HUES64 (cell line): ENCODE measurements around the gene RPL13A.

Experiments
- H3K27ac ChIP-seq: 2 replicates; pipeline ENCODE4 v1.7.0; 2013; ENCODE audit warnings: low read depth, low read length, inconsistent platforms
- H3K27me3 ChIP-seq: 2 replicates; pipeline ENCODE4 v1.6.1; 2013; ENCODE audit warnings: mild to moderate bottlenecking, low read length; ENCODE audit not compliant: insufficient read depth
- H3K36me3 ChIP-seq: 2 replicates; pipeline ENCODE4 v1.6.1; 2013; ENCODE audit warnings: mild to moderate bottlenecking, low read length; ENCODE audit not compliant: insufficient read depth
- H3K4me1 ChIP-seq: 2 replicates; pipeline ENCODE4 v1.6.1; 2013; ENCODE audit warnings: mild to moderate bottlenecking, low read length, moderate library complexity; ENCODE audit not compliant: insufficient read depth
- H3K4me3 ChIP-seq: 2 replicates; pipeline ENCODE4 v1.5.1; 2013; ENCODE audit warnings: mild to moderate bottlenecking, low read length, moderate library complexity
- H3K9ac ChIP-seq: 2 replicates; pipeline ENCODE4 v1.6.1; 2013; ENCODE audit warnings: mild to moderate bottlenecking, low read depth, low read length
- H3K9me3 ChIP-seq: 2 replicates; pipeline ENCODE4 v1.6.1; 2013; ENCODE audit warnings: low read depth, low read length; ENCODE audit not compliant: insufficient read depth
- WGBS: fragments of 150-250, 120-280 bp; methylation state at CpG from one replicate; pipeline ENCODE4 v1.1.7; 2013; ENCODE audit warnings: missing lambda C conversion rate; 5-methylcytosine and 5-hydroxymethylcytosine counted together

The RPL13A gene

DNA sequence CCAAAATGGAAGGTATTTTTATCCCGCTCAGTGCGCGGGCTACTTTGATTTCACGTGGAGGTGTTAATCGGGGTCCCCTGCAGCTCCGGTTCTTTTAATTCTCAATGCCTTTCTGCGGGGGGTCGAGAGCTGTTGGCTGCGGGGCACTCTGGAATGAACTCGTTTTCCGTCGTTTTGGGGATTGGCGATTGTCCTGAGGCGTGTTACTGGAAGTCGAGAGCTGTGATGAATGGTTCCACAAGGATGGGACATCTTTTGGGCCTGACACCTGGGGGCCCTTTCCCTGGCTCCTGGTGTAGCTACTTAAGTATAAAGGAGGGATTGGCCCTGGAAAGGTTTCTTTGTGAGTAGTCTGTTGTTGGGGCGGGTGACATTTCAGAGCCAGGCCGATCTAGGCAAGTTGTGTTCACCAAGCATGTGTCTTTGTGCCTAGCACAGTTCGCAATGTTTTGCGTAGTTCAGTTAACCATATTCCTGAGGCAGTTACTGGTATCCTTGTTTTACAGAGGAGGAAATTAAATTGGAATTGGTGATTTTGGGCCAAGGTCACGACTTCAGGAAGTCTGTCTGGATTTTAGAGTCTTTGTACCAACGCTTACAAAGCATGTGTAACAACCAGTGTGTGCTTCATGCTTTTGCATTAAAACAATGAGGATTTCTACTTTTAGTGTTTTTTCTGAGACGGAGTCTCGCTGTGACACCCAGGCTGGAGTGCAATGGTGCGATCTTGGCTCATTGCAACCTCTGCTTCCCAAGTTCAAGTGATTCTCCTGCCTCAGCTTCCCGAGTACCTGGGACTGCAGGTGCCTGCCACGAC, 846 bp downstream of the RPL13A start:
- Histone ChIP-seq H3K4me3 (peak overlapping the region; percentile 94), H3K4me1 (peaks cover 7% of the 10 kb centered on the region), H3K27ac (peak overlapping the region; percentile 96), H3K36me3 (peaks cover 51% of the 10 kb centered on the region), H3K9ac (peak overlapping the region; percentile 100), H3K9me3 (no peaks in the 10 kb centered on the region), H3K27me3 (no peaks in the 10 kb centered on the region)
- 2% methylated on average over 26 of the region's 26 CpGs for WGBS

- H3K9me3 ChIP-seq: no peaks in the 10 kb centered on the region
- H3K36me3 ChIP-seq: peaks cover 51% of the 10 kb centered on the region
- peak overlapping the region; percentile 100 for H3K9ac ChIP-seq
- peak overlapping the region; percentile 94 for H3K4me3 ChIP-seq
- H3K27me3 ChIP-seq: no peaks in the 10 kb centered on the region
- peak overlapping the region; percentile 96 for H3K27ac ChIP-seq
- H3K4me1 ChIP-seq: peaks cover 7% of the 10 kb centered on the region
- WGBS: 25% methylated on average over 14 of the region's 15 CpGs
These were observed 1.6 kb downstream of the RPL13A start for GRCh38 chr19:49488863-49489537.

GRCh38 chr19:49489601-49490167, 2.3 kb downstream of the RPL13A start:
- H3K4me1 ChIP-seq: peaks cover 7% of the 10 kb centered on the region
- H3K9ac ChIP-seq: peak overlapping the region; percentile 100
- peak overlapping the region; percentile 94 for H3K4me3 ChIP-seq

GRCh38 chr19:49490287-49491029, 3.0 kb downstream of the RPL13A start:
- Histone ChIP-seq H3K27me3 (no peaks in the 10 kb centered on the region), H3K36me3 (peaks cover 51% of the 10 kb centered on the region), H3K4me1 (peaks cover 7% of the 10 kb centered on the region), H3K4me3 (peak overlapping the region; percentile 94; the same call in 1 of the 2 replicates), H3K27ac (peak overlapping the region; percentile 96), H3K9me3 (no peaks in the 10 kb centered on the region), H3K9ac (peak overlapping the region; percentile 100)
- WGBS: 95% methylated on average over 27 of the region's 27 CpGs

More at GRCh38 chr19:49489601-49490167, 2.3 kb downstream of the RPL13A start:
- Histone ChIP-seq H3K36me3 (peaks cover 51% of the 10 kb centered on the region), H3K27ac (peak overlapping the region; percentile 96), H3K9me3 (no peaks in the 10 kb centered on the region), H3K27me3 (no peaks in the 10 kb centered on the region)
- WGBS: 83% methylated on average over 15 of the region's 15 CpGs

DNA sequence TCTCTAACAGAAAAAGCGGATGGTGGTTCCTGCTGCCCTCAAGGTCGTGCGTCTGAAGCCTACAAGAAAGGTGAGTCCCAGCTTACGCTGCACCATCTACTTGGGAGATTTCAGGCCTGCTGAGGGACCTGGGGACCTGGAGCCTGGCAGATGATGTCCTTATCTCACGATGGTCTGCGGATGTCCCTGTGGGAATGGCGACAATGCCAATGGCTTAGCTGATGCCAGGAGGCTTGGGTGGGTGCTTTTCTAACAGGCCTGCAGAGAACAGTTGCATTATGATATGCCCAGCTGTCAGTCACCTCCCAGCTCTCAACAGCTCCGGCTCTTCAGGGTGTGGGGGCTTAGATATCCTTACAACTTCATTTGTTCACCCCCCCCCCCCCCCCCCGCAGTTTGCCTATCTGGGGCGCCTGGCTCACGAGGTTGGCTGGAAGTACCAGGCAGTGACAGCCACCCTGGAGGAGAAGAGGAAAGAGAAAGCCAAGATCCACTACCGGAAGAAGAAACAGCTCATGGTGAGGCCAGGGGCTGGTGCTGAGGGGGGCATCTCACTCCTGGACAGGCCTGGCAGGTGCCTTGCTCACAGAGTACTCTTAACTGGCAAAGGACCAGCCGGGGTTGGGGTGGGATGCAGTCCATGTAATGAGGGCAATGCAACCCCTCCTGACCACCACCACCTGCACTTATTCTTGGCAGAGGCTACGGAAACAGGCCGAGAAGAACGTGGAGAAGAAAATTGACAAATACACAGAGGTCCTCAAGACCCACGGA, 3.8 kb downstream of the RPL13A start:
- Histone ChIP-seq H3K9ac (peak overlapping the region; percentile 100), H3K9me3 (no peaks in the 10 kb centered on the region), H3K27me3 (no peaks in the 10 kb centered on the region), H3K36me3 (peaks cover 51% of the 10 kb centered on the region), H3K4me3 (no peak overlapping the region), H3K4me1 (peaks cover 7% of the 10 kb centered on the region), H3K27ac (peak overlapping the region; percentile 96)
- 94% methylated on average over 15 of the region's 17 CpGs for WGBS

GRCh38 chr19:49491804-49492572, 4.6 kb downstream of the RPL13A start:
- Histone ChIP-seq H3K27ac (peak overlapping the region; percentile 0; the same call in 1 of the 2 replicates), H3K4me3 (no peak overlapping the region), H3K9me3 (no peaks in the 10 kb centered on the region), H3K36me3 (peaks cover 53% of the 10 kb centered on the region), H3K9ac (no peak overlapping the region), H3K4me1 (peaks cover 7% of the 10 kb centered on the region), H3K27me3 (no peaks in the 10 kb centered on the region)
- 94% methylated on average over 7 of the region's 7 CpGs for WGBS

GRCh38 chr19:49492573-49493405, 5.4 kb downstream of the RPL13A start:
- Histone ChIP-seq H3K9me3 (no peaks in the 10 kb centered on the region), H3K27me3 (no peaks in the 10 kb centered on the region), H3K4me1 (peaks cover 14% of the 10 kb centered on the region), H3K4me3 (no peak overlapping the region), H3K9ac (no peak overlapping the region; the same call in 1 of the 2 replicates), H3K36me3 (peaks cover 61% of the 10 kb centered on the region), H3K27ac (peak overlapping the region; percentile 0; the same call in 1 of the 2 replicates)
- WGBS: 85% methylated on average over 12 of the region's 12 CpGs

DNA sequence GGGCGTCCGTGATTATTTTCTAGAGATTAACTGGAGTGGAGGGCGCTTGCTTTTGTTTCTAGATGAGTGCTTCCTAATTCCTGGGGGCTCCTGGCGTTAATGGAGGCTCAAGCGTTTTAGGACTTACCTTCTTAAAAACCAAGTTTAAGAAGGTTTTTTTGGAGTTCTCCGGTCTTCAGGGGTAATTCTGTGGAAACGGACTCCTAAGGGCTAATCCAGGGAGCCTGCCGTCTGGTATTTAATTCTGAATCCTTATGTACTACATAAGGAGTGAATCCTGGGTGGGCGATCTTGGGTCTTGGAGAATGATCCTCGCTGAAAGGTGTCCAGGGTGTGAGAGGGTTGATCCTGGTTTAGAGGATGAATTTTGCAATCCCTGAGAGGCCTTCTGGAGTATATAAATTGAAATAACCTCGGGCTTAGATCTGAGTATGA, 9.2 kb downstream of the RPL13A start:
- Histone ChIP-seq H3K9me3 (no peaks in the 10 kb centered on the region), H3K36me3 (peaks cover 48% of the 10 kb centered on the region), H3K4me1 (peaks cover 20% of the 10 kb centered on the region), H3K4me3 (peak overlapping the region; percentile 98), H3K27ac (peak overlapping the region; percentile 94), H3K27me3 (no peaks in the 10 kb centered on the region), H3K9ac (peak overlapping the region; percentile 100)
- 0% methylated on average over 11 of the region's 11 CpGs for WGBS

DNA sequence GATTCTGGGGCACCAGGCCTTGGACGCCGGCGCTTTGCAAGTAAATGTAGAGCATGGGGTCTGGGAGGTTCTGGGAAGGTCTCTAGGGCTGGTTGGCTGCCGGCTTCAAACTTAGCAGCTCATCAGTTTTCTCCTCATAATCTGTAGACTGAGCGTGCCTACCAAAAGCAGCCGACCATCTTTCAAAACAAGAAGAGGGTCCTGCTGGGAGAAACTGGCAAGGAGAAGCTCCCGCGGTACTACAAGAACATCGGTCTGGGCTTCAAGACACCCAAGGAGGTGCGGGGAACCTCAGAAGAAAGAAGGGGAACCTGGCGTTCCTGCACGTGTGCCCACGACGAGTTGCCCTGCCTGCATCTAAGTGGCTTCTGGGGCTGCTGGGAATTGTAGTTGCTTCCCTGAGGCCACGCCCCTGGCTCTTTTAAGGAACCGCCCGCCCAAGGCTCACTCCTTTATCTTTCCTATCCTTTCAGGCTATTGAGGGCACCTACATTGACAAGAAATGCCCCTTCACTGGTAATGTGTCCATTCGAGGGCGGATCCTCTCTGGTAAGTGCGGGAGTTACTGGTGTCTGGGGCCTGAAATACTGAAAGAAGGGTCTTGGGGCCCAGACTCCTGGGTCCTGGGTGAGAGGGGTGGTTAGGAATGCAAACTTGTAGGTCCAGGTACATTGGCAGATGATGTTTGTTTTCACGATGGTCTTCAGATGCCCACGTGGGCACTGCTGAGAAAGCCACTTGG, 9.8 kb downstream of the RPL13A start:
- WGBS: 43% methylated on average over 22 of the region's 22 CpGs
- peaks cover 41% of the 10 kb centered on the region for H3K36me3 ChIP-seq
- H3K4me3 ChIP-seq: peak overlapping the region; percentile 98
- peak overlapping the region; percentile 94 for H3K27ac ChIP-seq
- H3K9ac ChIP-seq: peak overlapping the region; percentile 100
- H3K4me1 ChIP-seq: peaks cover 20% of the 10 kb centered on the region
- H3K27me3 ChIP-seq: no peaks in the 10 kb centered on the region
- H3K9me3 ChIP-seq: no peaks in the 10 kb centered on the region
